HuH-7 (cell line): ENCODE measurements around the gene CHAD.
A peak's percentile ranks its signal among the peaks of the same experiment; 100 is the strongest.

Source experiments
- DNase-seq: peaks from one replicate; pipeline ENCODE4 v3.0.0; 2011; ENCODE audit warnings: low spot score

CHAD gene

GRCh38 chr17:50458270-50458669 lies 10.4 kb downstream of the CHAD start:
- DNase-seq: no peak

- DNase-seq: no peak
These were observed 11.1 kb downstream of the CHAD start for GRCh38 chr17:50457621-50458020.

- no peak for DNase-seq
These were observed 14.8 kb downstream of the CHAD start for GRCh38 chr17:50453901-50454300.

- no peak for DNase-seq
These were observed 15.9 kb downstream of the CHAD start for GRCh38 chr17:50452630-50453300.

GRCh38 chr17:50451943-50452629 lies 16.6 kb downstream of the CHAD start:
- DNase-seq: no peak

- DNase-seq: no peak
These were observed 20.0 kb downstream of the CHAD start for GRCh38 chr17:50448643-50449042.

- DNase-seq: no peak
These were observed 20.6 kb downstream of the CHAD start for GRCh38 chr17:50447870-50448595.

- no peak for DNase-seq
These were observed 22.9 kb downstream of the CHAD start for GRCh38 chr17:50445730-50446325.

GRCh38 chr17:50444841-50445715 lies 23.6 kb downstream of the CHAD start:
- no peak for DNase-seq

GRCh38 chr17:50443505-50443974 lies 25.1 kb downstream of the CHAD start:
- no peak for DNase-seq

GRCh38 chr17:50440838-50441829 lies 27.5 kb downstream of the CHAD start:
- no peak for DNase-seq

GRCh38 chr17:50440172-50440837 lies 28.4 kb downstream of the CHAD start:
- DNase-seq: no peak

GRCh38 chr17:50439008-50439407 lies 29.7 kb downstream of the CHAD start:
- DNase-seq: no peak

GRCh38 chr17:50437409-50437808 lies 31.3 kb downstream of the CHAD start:
- no peak for DNase-seq

GRCh38 chr17:50432125-50432762 lies 36.4 kb downstream of the CHAD start:
- DNase-seq: no peak

- DNase-seq: no peak
These were observed 37.7 kb downstream of the CHAD start for GRCh38 chr17:50430821-50431618.

- no peak for DNase-seq
These were observed 38.9 kb downstream of the CHAD start for GRCh38 chr17:50429793-50430192.

GRCh38 chr17:50428831-50429424 lies 39.8 kb downstream of the CHAD start:
- DNase-seq: peak; percentile 83
